Measurements from ENCODE around the gene TMA7. TPM values are rescaled to one million over a fixed set of nuclear protein-coding genes. Genes with fewer than 3 reads are reported as not detected.
A peak's percentile ranks its signal among the peaks of the same experiment; 100 is the strongest.

TMA7 gene
- total and polyA plus RNA-seq, 9 of the 15 experiments (the other 6 are each of a cell fraction or from before 2014, with no cell fraction given) = 209 to 1,003 (median 486) TPM

DNA sequence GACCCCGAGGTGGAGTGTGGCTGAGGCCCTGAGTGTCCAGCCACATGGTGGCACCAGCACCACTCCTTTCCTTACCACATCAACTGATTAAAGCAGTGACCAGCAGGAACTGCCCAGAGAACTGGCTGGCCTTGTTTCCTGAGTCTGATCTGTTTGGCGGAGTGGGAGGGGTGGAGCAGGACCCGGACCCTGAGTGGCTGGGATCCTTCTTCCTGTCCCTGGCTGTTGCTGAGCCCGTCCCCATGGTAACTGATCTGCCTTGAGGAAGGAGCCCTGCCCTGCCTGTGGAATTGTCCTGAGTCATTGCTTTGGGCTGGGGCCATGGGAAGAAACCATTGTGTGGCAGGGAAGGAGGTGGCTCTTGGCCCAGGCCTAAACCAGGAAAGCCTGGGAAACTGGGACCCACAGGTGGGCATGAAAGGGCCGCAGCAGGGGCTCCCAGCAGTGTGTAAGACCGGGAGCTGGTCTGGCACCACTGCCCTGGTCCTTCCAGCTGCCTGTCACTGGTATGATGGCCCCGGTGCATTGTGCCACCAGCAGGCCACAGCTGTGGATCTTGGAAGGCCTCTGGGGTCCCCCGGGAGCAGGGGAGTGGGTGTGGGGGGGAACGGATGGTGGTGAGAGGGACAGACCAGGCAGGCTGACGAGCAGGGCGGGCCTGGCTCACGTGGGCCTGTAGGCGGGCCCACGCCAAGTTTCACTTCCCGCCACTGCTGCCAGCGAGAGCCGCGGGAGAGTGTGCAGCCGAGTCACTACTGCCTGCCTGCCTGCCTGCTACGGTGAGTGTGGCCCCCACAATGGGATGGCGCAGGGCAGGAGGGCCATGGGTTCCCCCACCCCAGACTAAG, 25.7 kb downstream of the TMA7 start (continued):
- TF ChIP-seq KDM5B (IDR thresholded peaks at IDR 0.05; ENCODE audit: insufficient replicate concordance, low read depth, low read length) (no peak), SRSF1 (IDR thresholded peaks at IDR 0.05; ENCODE audit: low read depth, low read length) (no peak), PHB (CRISPR knock-in tag; IDR thresholded peaks at IDR 0.05) (no peak), ARHGAP35 (IDR thresholded peaks at IDR 0.05; ENCODE audit: partially characterized antibody) (no peak), MCM7 (IDR thresholded peaks at IDR 0.05) (no peak), MTA2 (IDR thresholded peaks at IDR 0.05; ENCODE audit: low read depth) (no peak), GATAD2A (IDR thresholded peaks at IDR 0.05) (no peak), ZBTB8A (IDR thresholded peaks at IDR 0.05; ENCODE audit: partially characterized antibody) (no peak), MXI1 (IDR thresholded peaks at IDR 0.05; ENCODE audit: low read depth, low read length) (no peak), CBX3 (IDR thresholded peaks at IDR 0.05; ENCODE audit: borderline replicate concordance in 1 of 2, low read length in 2 of 2) (no peak), RBFOX2 (IDR thresholded peaks at IDR 0.05; ENCODE audit: low read depth, low read length) (peak; percentile 32; the same call in 1 of the 2 replicates), ZNF280B (CRISPR knock-in tag; IDR thresholded peaks at IDR 0.05) (no peak), ZNF431 (CRISPR knock-in tag; IDR thresholded peaks at IDR 0.05) (no peak), STAT5B (CRISPR knock-in tag; IDR thresholded peaks at IDR 0.05) (no peak), STAG1 (CRISPR knock-in tag; IDR thresholded peaks at IDR 0.05; ENCODE audit: borderline replicate concordance) (no peak)
- TF ChIP-seq, protein P1, sequence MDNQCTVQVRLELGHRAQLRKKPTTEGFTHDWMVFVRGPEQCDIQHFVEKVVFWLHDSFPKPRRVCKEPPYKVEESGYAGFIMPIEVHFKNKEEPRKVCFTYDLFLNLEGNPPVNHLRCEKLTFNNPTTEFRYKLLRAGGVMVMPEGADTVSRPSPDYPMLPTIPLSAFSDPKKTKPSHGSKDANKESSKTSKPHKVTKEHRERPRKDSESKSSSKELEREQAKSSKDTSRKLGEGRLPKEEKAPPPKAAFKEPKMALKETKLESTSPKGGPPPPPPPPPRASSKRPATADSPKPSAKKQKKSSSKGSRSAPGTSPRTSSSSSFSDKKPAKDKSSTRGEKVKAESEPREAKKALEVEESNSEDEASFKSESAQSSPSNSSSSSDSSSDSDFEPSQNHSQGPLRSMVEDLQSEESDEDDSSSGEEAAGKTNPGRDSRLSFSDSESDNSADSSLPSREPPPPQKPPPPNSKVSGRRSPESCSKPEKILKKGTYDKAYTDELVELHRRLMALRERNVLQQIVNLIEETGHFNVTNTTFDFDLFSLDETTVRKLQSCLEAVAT (IDR thresholded peaks at IDR 0.05) = no peak
- TF ChIP-seq, protein P2, sequence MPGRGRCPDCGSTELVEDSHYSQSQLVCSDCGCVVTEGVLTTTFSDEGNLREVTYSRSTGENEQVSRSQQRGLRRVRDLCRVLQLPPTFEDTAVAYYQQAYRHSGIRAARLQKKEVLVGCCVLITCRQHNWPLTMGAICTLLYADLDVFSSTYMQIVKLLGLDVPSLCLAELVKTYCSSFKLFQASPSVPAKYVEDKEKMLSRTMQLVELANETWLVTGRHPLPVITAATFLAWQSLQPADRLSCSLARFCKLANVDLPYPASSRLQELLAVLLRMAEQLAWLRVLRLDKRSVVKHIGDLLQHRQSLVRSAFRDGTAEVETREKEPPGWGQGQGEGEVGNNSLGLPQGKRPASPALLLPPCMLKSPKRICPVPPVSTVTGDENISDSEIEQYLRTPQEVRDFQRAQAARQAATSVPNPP (IDR thresholded peaks at IDR 0.05; ENCODE audit: borderline replicate concordance, insufficient read depth, insufficient read length) = no peak
- TF ChIP-seq, protein P3, sequence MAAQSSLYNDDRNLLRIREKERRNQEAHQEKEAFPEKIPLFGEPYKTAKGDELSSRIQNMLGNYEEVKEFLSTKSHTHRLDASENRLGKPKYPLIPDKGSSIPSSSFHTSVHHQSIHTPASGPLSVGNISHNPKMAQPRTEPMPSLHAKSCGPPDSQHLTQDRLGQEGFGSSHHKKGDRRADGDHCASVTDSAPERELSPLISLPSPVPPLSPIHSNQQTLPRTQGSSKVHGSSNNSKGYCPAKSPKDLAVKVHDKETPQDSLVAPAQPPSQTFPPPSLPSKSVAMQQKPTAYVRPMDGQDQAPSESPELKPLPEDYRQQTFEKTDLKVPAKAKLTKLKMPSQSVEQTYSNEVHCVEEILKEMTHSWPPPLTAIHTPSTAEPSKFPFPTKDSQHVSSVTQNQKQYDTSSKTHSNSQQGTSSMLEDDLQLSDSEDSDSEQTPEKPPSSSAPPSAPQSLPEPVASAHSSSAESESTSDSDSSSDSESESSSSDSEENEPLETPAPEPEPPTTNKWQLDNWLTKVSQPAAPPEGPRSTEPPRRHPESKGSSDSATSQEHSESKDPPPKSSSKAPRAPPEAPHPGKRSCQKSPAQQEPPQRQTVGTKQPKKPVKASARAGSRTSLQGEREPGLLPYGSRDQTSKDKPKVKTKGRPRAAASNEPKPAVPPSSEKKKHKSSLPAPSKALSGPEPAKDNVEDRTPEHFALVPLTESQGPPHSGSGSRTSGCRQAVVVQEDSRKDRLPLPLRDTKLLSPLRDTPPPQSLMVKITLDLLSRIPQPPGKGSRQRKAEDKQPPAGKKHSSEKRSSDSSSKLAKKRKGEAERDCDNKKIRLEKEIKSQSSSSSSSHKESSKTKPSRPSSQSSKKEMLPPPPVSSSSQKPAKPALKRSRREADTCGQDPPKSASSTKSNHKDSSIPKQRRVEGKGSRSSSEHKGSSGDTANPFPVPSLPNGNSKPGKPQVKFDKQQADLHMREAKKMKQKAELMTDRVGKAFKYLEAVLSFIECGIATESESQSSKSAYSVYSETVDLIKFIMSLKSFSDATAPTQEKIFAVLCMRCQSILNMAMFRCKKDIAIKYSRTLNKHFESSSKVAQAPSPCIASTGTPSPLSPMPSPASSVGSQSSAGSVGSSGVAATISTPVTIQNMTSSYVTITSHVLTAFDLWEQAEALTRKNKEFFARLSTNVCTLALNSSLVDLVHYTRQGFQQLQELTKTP (IDR thresholded peaks at IDR 0.05; ENCODE audit: low read depth in 1 of 2, partially characterized antibody in 2 of 2) = no peak
- TF ChIP-seq, protein P4, sequence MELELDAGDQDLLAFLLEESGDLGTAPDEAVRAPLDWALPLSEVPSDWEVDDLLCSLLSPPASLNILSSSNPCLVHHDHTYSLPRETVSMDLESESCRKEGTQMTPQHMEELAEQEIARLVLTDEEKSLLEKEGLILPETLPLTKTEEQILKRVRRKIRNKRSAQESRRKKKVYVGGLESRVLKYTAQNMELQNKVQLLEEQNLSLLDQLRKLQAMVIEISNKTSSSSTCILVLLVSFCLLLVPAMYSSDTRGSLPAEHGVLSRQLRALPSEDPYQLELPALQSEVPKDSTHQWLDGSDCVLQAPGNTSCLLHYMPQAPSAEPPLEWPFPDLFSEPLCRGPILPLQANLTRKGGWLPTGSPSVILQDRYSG (tag; conservative IDR thresholded peaks at IDR 0.05; ENCODE audit: low read depth) = no peak

Measured in K562 (cell line).